Measurements from ENCODE around the gene SPAG5.

SPAG5 gene

DNA sequence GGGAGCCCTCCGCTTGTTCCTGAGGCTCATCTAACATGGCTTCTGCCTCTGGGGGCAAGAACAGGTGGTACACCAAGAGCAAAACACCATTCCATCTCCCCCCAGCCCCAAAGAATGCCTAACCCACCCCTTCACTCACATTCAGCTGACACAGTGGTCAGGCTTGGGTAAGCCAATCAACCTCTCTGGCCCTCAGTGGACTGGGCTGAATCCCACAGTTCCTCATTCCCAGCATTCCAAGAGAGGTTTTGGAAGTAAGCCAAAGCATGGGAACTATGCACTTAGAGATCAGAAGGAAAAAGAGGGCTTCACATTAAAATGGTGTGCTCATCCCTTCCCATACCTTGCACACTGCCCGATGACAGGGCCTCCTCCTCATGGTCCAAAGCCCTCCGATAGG is 35.4 kb downstream of the SPAG5 start:
- TF ChIP-seq EZH2phosphoT487 (IDR thresholded peaks at IDR 0.05; ENCODE audit: borderline replicate concordance, low read length), result no peak
- TF ChIP-seq, protein P1, sequence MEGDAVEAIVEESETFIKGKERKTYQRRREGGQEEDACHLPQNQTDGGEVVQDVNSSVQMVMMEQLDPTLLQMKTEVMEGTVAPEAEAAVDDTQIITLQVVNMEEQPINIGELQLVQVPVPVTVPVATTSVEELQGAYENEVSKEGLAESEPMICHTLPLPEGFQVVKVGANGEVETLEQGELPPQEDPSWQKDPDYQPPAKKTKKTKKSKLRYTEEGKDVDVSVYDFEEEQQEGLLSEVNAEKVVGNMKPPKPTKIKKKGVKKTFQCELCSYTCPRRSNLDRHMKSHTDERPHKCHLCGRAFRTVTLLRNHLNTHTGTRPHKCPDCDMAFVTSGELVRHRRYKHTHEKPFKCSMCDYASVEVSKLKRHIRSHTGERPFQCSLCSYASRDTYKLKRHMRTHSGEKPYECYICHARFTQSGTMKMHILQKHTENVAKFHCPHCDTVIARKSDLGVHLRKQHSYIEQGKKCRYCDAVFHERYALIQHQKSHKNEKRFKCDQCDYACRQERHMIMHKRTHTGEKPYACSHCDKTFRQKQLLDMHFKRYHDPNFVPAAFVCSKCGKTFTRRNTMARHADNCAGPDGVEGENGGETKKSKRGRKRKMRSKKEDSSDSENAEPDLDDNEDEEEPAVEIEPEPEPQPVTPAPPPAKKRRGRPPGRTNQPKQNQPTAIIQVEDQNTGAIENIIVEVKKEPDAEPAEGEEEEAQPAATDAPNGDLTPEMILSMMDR (IDR thresholded peaks at IDR 0.05; ENCODE audit: low read depth, low read length, poor library complexity, severe bottlenecking), result no peak
- Histone ChIP-seq H3K36me3 (ENCODE audit: control insufficient read depth, low read length) (peaks cover 33% of the 10 kb centered on the region), H3F3A (ENCODE audit: control insufficient read depth, insufficient read depth) (peaks cover 12% of the 10 kb centered on the region), H3K9me2 (replicated peaks; ENCODE audit: control insufficient read depth, low read length) (no peaks in the 10 kb centered on the region), H3K9me3 (ENCODE audit: control insufficient read depth, insufficient read depth, low read length) (no peaks in the 10 kb centered on the region), H4K20me1 (ENCODE audit: control insufficient read depth, insufficient read depth, low read depth, low read length) (peaks cover 8% of the 10 kb centered on the region), H3K27ac (ENCODE audit: low read depth, low read length) (no peak overlapping the region), H3K4me2 (ENCODE audit: low read length) (no peak overlapping the region), H3K27me3 (ENCODE audit: control insufficient read depth, low read length) (no peaks in the 10 kb centered on the region), H3K4me3 (ENCODE audit: low read length) (no peak overlapping the region), H3K79me2 (ENCODE audit: control insufficient read depth, low read length) (peaks cover 24% of the 10 kb centered on the region), H3K4me1 (ENCODE audit: control insufficient read depth, low read length) (peaks cover 19% of the 10 kb centered on the region)

DNA sequence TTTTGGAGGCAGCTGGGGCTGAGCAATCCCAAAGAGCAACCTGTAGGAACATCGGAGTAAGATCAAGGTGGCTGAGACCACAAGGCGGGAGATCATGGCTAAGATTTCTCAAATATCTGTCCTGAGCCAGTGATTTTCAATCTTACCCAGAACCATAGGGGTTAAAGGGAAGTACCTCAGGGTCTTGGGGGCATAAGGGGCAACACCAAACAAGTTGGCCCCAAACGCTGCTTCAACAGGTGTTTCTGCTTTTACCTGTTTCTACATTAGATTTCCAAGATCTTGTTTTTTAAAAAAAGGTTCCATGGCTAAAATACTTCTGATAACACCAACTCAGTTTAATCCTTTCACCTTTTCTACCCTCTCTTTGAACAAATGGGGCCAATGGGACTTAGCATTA is 43.8 kb downstream of the SPAG5 start:
- Histone ChIP-seq H3K4me1 (ENCODE audit: control insufficient read depth, low read length) (peaks cover 24% of the 10 kb centered on the region), H4K20me1 (ENCODE audit: control insufficient read depth, insufficient read depth, low read depth, low read length) (no peaks in the 10 kb centered on the region), H3K27ac (ENCODE audit: low read depth, low read length) (no peak overlapping the region), H3K9me2 (replicated peaks; ENCODE audit: control insufficient read depth, low read length) (no peaks in the 10 kb centered on the region), H3F3A (ENCODE audit: control insufficient read depth, insufficient read depth) (no peaks in the 10 kb centered on the region), H3K36me3 (ENCODE audit: control insufficient read depth, low read length) (peaks cover 47% of the 10 kb centered on the region), H3K9me3 (ENCODE audit: control insufficient read depth, insufficient read depth, low read length) (no peaks in the 10 kb centered on the region), H3K4me2 (ENCODE audit: low read length) (no peak overlapping the region), H3K4me3 (ENCODE audit: low read length) (no peak overlapping the region), H3K27me3 (ENCODE audit: control insufficient read depth, low read length) (no peaks in the 10 kb centered on the region), H3K79me2 (ENCODE audit: control insufficient read depth, low read length) (peaks cover 6% of the 10 kb centered on the region; the same call in 1 of the 2 replicates)
- TF ChIP-seq EZH2phosphoT487 (IDR thresholded peaks at IDR 0.05; ENCODE audit: borderline replicate concordance, low read length), result no peak
- TF ChIP-seq, protein P1 (IDR thresholded peaks at IDR 0.05; ENCODE audit: low read depth, low read length, poor library complexity, severe bottlenecking), result no peak

DNA sequence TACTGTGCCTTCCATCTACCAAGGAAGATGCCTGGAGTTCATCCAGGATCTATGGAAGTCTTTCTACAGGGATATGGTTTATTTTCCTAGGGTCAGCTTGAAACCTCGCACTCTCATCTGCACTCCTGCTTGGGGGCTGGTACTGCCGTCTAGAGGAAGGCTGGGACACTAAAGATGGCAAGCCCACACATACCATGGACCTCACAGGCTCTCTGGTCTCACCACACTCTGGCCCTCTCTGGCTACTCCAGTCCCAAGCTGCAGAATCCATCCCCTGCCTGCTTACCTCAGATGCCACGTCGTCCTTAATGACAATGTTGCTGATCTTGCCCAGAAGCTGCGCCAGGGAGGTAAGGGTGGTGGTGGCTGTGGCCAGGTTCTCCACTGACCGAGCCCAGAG is 44.3 kb downstream of the SPAG5 start:
- Histone ChIP-seq H3K4me3 (ENCODE audit: low read length) (no peak overlapping the region), H3K4me1 (ENCODE audit: control insufficient read depth, low read length) (peaks cover 29% of the 10 kb centered on the region), H4K20me1 (ENCODE audit: control insufficient read depth, insufficient read depth, low read depth, low read length) (no peaks in the 10 kb centered on the region), H3K9me2 (replicated peaks; ENCODE audit: control insufficient read depth, low read length) (no peaks in the 10 kb centered on the region), H3K79me2 (ENCODE audit: control insufficient read depth, low read length) (peaks cover 6% of the 10 kb centered on the region; the same call in 1 of the 2 replicates), H3K36me3 (ENCODE audit: control insufficient read depth, low read length) (peaks cover 44% of the 10 kb centered on the region), H3K4me2 (ENCODE audit: low read length) (no peak overlapping the region), H3K9me3 (ENCODE audit: control insufficient read depth, insufficient read depth, low read length) (no peaks in the 10 kb centered on the region), H3K27me3 (ENCODE audit: control insufficient read depth, low read length) (no peaks in the 10 kb centered on the region), H3K27ac (ENCODE audit: low read depth, low read length) (no peak overlapping the region), H3F3A (ENCODE audit: control insufficient read depth, insufficient read depth) (no peaks in the 10 kb centered on the region)
- TF ChIP-seq EZH2phosphoT487 (IDR thresholded peaks at IDR 0.05; ENCODE audit: borderline replicate concordance, low read length), result no peak
- TF ChIP-seq, protein P1 (IDR thresholded peaks at IDR 0.05; ENCODE audit: low read depth, low read length, poor library complexity, severe bottlenecking), result peak; percentile 34

Data from DOHH2 (cell line).